Activated CD4-positive, alpha-beta T cell treated with anti-CD3 and anti-CD28 coated beads for 4 hours (primary cell): ENCODE data around the gene COX4I2.
"Not testable (repeated sequence)": the region's sequence is repeated elsewhere in the genome, so short reads cannot be mapped to it uniquely, and the experiment has no call there.

Experiments used
- DNase-seq, 2 donors: peaks; one replicate each; pipeline ENCODE4 v3.0.0-alpha.2; 2020

Gene COX4I2

DNA sequence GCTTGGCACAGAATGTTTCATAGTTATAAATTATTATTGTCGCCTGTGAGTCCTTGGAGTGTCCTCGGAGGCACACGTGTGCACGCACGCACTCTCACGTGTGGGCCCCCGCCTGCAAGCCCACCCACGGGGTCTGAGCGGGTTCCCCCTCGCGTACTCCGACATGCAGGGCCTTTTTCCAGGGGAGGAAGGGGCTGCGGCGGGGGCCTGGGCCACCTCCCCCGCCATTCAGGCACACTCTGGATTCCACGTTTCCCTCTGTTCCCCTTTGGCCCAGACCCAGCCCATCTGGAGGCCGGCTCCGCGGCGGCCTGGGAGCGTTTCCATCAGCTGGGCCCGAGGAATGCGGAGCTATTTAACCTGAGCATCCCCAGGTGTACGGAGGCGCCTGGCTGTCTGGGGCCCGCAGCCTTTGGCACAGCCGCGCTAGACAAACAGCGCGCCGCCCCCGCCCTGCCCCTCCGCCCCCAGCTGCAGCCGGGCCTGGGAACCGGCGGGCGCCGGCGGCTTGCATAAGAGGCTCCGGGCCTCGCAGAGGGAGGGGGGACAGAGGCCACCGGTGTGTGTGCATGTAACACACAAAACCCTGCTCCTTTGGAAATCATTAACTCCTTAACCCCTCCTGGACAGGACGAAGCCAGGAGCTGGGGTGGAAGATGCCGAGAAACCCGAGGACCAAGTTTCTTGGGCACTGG lies 29.3 kb upstream of the COX4I2 start:
- DNase-seq = no peak

DNA sequence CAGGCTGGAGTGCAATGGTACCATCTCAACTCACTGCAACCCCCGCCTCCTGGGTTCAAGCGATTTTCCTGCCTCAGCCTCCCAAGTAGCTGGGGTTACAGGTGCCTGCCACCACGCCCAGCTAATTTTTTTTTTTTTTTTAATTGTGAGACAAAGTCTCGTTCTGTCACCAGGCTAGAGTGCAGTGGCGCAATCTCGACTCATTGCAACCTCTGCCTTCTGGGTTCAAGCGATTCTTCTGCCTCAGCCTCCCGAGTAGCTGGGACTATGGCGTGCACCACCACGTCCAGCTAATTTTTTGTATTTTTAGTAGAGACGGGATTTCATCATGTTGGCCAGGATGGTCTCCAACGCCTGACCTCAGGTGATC lies 25.5 kb upstream of the COX4I2 start:
- DNase-seq = not testable (repeated sequence)

DNA sequence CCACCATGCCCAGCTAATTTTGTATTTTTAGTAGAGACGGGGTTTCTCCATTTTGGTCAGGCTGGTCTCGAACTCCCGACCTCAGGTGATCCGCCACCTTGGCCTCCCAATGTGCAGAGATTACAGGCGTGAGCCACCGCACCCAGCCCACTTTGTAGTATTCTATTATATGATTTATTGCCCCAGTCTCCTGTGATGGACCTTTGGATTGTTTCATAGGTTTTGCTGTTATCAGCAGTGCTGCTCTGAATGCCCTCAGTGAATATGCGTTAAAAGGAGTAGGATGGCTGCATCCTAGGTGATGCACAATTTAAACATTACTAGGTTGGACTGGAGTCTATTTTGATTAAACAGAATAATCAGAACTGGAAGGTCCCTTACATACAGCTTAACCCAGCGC lies 22.3 kb upstream of the COX4I2 start:
- no peak for DNase-seq

DNA sequence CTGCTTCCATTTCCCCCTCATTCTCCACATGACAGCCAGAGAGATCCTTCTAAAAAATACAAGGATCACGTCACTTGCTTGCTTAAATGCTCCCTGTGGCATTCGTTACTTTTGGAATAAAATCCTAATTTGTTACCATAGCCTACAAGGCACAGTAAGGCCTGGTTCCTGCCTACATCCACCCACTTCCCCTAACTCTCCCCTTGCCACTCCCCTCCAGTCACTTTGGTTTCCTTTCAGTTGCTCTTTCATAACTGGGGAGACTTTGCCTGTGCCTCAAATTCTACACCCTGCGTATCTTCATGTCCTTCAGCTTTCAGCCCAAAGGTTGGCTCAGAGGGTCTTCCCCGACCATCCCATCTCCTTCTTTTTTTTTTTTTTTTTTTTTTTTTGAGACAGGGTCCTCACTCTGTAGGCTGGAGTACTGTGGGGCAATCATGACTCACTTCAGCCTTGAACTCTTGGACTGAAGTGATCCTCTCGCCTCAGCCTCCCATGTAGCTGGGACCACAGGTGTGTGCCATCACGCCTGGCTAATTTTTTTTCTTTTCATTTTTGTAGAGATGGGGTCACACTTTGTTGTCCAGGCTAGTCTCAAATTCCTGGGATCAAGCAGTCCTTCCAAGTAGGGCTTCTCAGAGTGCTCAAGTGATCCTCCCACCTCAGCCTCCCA lies 20.1 kb upstream of the COX4I2 start:
- DNase-seq = no peak

GRCh38 chr20:31620246-31620645 lies 17.5 kb upstream of the COX4I2 start:
- no peak for DNase-seq

- not testable (repeated sequence) for DNase-seq
These were observed 14.6 kb upstream of the COX4I2 start for GRCh38 chr20:31623123-31623505.

- not testable (repeated sequence) for DNase-seq
These were observed 11.2 kb upstream of the COX4I2 start for GRCh38 chr20:31626534-31626933.

- not testable (repeated sequence) for DNase-seq
These were observed 9.7 kb upstream of the COX4I2 start for GRCh38 chr20:31628057-31628456.

GRCh38 chr20:31630187-31630790 lies 7.4 kb upstream of the COX4I2 start:
- no peak for DNase-seq

DNA sequence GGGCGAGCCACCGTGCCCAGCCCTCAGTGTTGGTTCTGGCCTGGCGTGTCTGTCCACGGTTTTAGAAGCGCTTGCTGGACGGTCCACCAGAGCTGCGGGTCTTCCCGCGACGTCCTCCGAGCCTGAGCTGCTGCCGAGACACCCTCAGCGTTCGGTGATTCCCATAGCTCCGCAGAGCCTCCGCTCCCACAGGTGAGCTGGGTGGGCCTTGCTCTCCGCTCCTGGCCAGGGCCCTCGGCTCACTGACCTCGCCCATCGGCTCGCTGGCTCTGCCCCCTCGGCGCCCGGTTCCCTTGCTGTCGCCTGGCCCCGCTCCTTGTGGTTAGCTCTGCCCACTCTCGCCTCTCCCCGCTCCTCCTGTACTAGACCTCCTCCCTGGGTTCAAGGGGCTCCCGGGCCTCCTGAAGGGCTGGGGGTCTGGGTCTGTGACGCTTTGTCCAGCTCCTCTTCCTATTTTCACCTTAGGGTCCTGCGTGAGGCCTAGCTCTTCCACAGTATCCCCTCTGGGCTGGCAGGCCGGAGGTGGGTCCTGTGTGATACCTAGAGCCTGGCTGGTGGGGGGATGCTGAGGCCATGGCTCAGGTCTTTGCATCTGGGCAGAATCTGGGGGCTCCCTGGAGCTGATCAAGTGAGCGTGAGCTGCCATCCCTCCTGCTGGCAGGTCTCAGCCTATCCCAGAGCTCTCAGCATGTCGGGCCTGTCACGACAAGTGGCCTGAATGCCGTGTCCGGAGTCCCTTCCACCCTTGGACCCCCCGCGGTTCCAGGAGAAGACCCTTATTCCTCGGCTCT lies 5.0 kb upstream of the COX4I2 start:
- DNase-seq = no peak

GRCh38 chr20:31633339-31633914 lies 4.3 kb upstream of the COX4I2 start:
- DNase-seq = no peak

- DNase-seq = no peak
These were observed 605 bp downstream of the COX4I2 start for GRCh38 chr20:31638317-31638716.

DNA sequence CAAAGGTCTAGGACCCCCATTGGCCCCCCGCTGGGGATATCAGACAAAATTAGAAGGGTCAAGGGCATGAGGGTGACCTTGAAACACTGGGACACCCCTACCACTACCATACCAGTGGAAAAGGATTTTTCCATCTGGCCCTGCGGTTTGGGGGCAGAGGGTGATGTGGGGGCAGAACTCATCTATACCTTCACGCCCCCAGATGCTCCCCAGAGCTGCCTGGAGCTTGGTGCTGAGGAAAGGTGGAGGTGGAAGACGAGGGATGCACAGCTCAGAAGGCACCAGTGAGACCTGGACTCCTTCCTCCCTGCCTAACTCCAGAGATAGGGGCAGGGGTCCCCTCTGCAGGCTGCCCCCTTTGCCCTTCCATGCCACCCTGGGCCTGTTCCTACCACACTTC lies 1.1 kb downstream of the COX4I2 start:
- DNase-seq = no peak

DNA sequence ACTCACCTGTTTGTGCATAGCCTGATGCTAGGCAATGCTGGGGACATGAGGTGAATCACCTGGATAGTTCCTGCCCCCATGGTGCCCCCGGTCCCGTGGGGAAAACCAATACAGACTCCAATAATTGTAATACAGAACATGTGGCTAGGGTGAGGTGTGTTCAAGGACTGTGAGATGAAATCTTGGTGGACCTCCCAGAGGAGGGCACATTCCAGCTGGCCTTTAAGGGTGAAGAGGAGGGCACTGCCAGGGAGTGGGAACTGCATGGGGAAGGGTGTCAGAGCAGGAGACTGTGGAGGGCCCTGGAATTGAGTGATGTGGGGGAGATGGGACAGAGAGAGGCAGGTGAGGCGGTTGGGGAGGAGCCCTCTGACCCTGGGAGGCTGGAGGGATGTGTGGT lies 2.5 kb downstream of the COX4I2 start:
- DNase-seq = no peak

DNA sequence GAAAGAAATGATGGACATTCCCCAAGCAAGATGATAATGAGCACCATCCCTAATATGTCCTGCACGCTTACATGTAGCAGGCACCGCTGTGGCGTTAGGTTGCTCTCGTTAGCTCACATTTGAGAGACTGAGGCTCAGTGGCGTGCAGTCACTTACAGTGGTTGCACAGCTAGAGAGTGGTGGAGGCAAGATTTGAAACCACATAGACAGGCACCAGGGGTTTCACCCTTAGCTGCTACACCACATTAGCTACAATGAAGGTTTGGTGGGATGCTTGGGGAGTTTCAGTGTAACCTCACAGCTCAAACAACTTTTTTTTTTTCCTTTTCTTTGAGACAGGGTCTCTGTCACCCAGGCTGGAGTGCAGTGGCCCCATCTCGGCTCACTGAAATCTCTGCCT lies 3.7 kb downstream of the COX4I2 start:
- DNase-seq = no peak

- no peak for DNase-seq
These were observed 5.1 kb downstream of the COX4I2 start for GRCh38 chr20:31642837-31643236.

DNA sequence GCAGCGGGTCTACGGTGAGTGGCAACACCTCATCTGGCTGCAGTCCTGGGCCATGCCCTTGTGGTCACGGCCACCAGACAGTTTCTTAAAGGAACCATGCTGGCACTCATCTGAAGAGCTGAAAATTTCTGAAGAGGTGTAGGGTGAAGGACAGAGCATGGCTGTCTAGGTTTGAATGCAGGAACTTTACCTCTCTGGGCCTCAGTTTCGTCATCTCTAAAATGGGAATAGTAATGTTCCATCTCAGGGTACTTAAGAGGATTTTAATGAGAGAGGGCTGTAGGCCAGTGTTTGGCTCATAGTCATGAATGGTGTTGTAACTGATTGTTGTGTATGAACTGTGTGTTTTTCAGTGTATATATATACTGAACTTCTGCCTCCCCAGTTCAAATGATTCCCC lies 5.8 kb downstream of the COX4I2 start:
- DNase-seq = no peak

- no peak for DNase-seq
These were observed 7.0 kb downstream of the COX4I2 start for GRCh38 chr20:31644701-31645100.

DNA sequence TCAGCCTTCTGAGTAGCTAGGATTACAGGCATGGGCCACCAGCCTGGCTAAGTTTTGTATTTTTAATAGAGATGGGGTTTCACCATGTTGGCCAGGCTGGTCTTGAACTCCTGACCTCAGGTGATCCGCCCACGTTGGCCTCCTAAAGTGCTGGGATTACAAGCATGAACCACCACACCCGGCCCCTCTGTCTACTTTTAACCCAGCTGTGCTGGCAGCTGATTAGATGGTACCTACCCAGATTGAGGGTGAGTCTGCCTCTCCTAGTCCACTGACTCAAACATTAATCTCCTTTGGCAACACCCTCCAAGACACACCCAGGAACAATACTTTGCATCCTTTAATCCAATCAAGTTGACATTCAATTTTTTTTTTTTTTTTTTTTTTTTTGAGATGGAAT lies 10.4 kb downstream of the COX4I2 start:
- DNase-seq = not testable (repeated sequence)

GRCh38 chr20:31652917-31653396 lies 15.2 kb downstream of the COX4I2 start:
- no peak for DNase-seq

DNA sequence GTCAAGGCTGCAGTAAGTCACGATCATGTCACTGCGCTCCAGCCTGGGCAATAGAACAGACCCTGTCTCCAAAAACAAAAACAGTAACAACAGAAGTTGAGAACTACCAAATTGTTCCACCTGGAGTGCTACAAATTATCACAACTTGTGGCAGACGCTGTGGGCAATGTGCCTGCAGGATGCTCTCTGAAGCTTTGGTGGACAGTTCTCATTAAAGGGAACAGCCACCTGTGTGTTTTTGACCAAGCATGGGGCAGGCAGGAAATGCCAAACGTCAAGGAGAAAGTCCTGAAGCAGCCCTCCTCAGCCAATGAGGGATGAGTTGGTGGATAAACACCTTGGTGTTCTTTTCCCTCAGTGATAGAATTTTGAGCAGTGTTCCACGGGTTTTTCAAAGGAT lies 15.8 kb downstream of the COX4I2 start:
- no peak for DNase-seq

DNA sequence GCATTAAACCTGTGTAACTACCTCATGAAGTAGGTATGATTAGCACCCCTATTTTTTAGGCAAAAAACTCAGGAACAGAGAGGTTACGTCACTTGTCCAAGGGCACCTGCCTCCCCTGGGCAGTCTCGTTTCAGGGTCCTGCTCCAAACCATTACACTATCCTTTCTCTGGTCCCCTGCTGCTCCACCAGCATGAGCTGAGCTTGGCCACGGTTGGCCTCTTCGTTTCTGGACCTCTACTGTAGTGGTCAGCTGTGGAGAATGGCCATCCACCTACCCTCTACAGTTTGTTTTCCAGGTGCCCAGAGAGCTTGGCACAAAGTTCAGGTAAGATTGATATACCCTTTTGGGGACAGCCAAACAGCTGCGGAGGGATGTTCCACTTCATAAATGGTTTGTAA lies 16.8 kb downstream of the COX4I2 start:
- no peak for DNase-seq
